Central memory CD8-positive, alpha-beta T cell (primary cell): Measurements from ENCODE around the gene OPCML.

Experiments
- ATAC-seq: fragments of 150-1000 bp; cut with Tn5 transposase; replicated peaks from 2 replicates; pipeline ENCODE4 v1.10.0; 2022; ENCODE audit warnings: mild to moderate bottlenecking, moderate FRiP score, moderate number of reproducible peaks; ENCODE audit not compliant: poor library complexity, severe bottlenecking; ENCODE audit errors: extremely low read depth
- DNase-seq, 2 donors: peaks; one replicate each; pipeline ENCODE4 v3.0.0; 2021; ENCODE audit warnings: low spot score in 2 of 2
- H3K27ac Mint-ChIP-seq: one replicate; pipeline ENCODE4 v1.8.0; 2022; ENCODE audit warnings: low read depth, mild to moderate bottlenecking, moderate library complexity, mixed read lengths
- H3K27me3 Mint-ChIP-seq: one replicate; pipeline ENCODE4 v1.8.0; 2022; ENCODE audit warnings: mixed read lengths
- H3K36me3 Mint-ChIP-seq: one replicate; pipeline ENCODE4 v1.8.0; 2022; ENCODE audit warnings: mild to moderate bottlenecking, moderate library complexity, mixed read lengths; ENCODE audit not compliant: insufficient read depth
- H3K4me1 Mint-ChIP-seq: one replicate; pipeline ENCODE4 v1.8.0; 2022; ENCODE audit warnings: mixed read lengths
- H3K4me3 Mint-ChIP-seq: one replicate; pipeline ENCODE4 v1.8.0; 2022; ENCODE audit warnings: mild to moderate bottlenecking, moderate library complexity, mixed read lengths
- H3K9me3 Mint-ChIP-seq: one replicate; pipeline ENCODE4 v1.8.0; 2022; ENCODE audit warnings: mixed read lengths

The OPCML gene

GRCh38 chr11:133553885-133554740, 21.8 kb upstream of the OPCML start:
- Mint-ChIP-seq H3K36me3 (no peaks in the 10 kb centered on the region), H3K27me3 (no peaks in the 10 kb centered on the region), H3K27ac (no peak overlapping the region), H3K4me3 (no peak overlapping the region), H3K4me1 (no peaks in the 10 kb centered on the region), H3K9me3 (peaks cover 14% of the 10 kb centered on the region)
- DNase-seq: no peak
- ATAC-seq: no peak

- DNase-seq (no peak), ATAC-seq (no peak)
- Mint-ChIP-seq H3K27me3 (no peaks in the 10 kb centered on the region), H3K27ac (no peak overlapping the region), H3K4me1 (no peaks in the 10 kb centered on the region), H3K9me3 (peaks cover 15% of the 10 kb centered on the region), H3K36me3 (no peaks in the 10 kb centered on the region), H3K4me3 (no peak overlapping the region)
Observed at GRCh38 chr11:133552938-133553337, 20.6 kb upstream of the OPCML start.

GRCh38 chr11:133551064-133551463, 18.8 kb upstream of the OPCML start:
- H3K27ac Mint-ChIP-seq: no peak overlapping the region
- H3K9me3 Mint-ChIP-seq: peaks cover 9% of the 10 kb centered on the region
- no peaks in the 10 kb centered on the region for H3K27me3 Mint-ChIP-seq
- DNase-seq (no peak), ATAC-seq (no peak)
- H3K36me3 Mint-ChIP-seq: no peaks in the 10 kb centered on the region
- no peak overlapping the region for H3K4me3 Mint-ChIP-seq
- H3K4me1 Mint-ChIP-seq: no peaks in the 10 kb centered on the region

- Mint-ChIP-seq H3K9me3 (peaks cover 11% of the 10 kb centered on the region), H3K27me3 (no peaks in the 10 kb centered on the region), H3K36me3 (no peaks in the 10 kb centered on the region), H3K4me1 (no peaks in the 10 kb centered on the region), H3K27ac (no peak overlapping the region), H3K4me3 (no peak overlapping the region)
- DNase-seq (no peak), ATAC-seq (no peak)
Observed at GRCh38 chr11:133549826-133550225, 17.5 kb upstream of the OPCML start.

- Mint-ChIP-seq H3K27ac (no peak overlapping the region), H3K36me3 (no peaks in the 10 kb centered on the region), H3K4me3 (no peak overlapping the region), H3K4me1 (no peaks in the 10 kb centered on the region), H3K27me3 (no peaks in the 10 kb centered on the region), H3K9me3 (peaks cover 12% of the 10 kb centered on the region)
- ATAC-seq (no peak), DNase-seq (no peak)
Observed at GRCh38 chr11:133548641-133549040, 16.3 kb upstream of the OPCML start.

- Mint-ChIP-seq H3K27ac (no peak overlapping the region), H3K27me3 (no peaks in the 10 kb centered on the region), H3K9me3 (peaks cover 10% of the 10 kb centered on the region), H3K4me3 (no peak overlapping the region), H3K4me1 (no peaks in the 10 kb centered on the region), H3K36me3 (no peaks in the 10 kb centered on the region)
- DNase-seq (no peak), ATAC-seq (no peak)
Observed at GRCh38 chr11:133547808-133548494, 15.7 kb upstream of the OPCML start.

- no peaks in the 10 kb centered on the region for H3K27me3 Mint-ChIP-seq
- peaks cover 10% of the 10 kb centered on the region for H3K9me3 Mint-ChIP-seq
- no peaks in the 10 kb centered on the region for H3K4me1 Mint-ChIP-seq
- H3K36me3 Mint-ChIP-seq: no peaks in the 10 kb centered on the region
- no peak overlapping the region for H3K4me3 Mint-ChIP-seq
- H3K27ac Mint-ChIP-seq: no peak overlapping the region
- DNase-seq (no peak), ATAC-seq (no peak)
Observed at GRCh38 chr11:133545199-133545803, 13.0 kb upstream of the OPCML start.

GRCh38 chr11:133541720-133542095, 9.4 kb upstream of the OPCML start:
- Mint-ChIP-seq H3K4me3 (no peak overlapping the region), H3K4me1 (no peaks in the 10 kb centered on the region), H3K9me3 (peaks cover 9% of the 10 kb centered on the region), H3K36me3 (no peaks in the 10 kb centered on the region), H3K27ac (no peak overlapping the region), H3K27me3 (no peaks in the 10 kb centered on the region)
- no peak for ATAC-seq
- DNase-seq: no peak

- H3K27ac Mint-ChIP-seq: no peak overlapping the region
- H3K9me3 Mint-ChIP-seq: peaks cover 9% of the 10 kb centered on the region
- no peaks in the 10 kb centered on the region for H3K4me1 Mint-ChIP-seq
- H3K27me3 Mint-ChIP-seq: no peaks in the 10 kb centered on the region
- DNase-seq (no peak), ATAC-seq (no peak)
- no peaks in the 10 kb centered on the region for H3K36me3 Mint-ChIP-seq
- H3K4me3 Mint-ChIP-seq: no peak overlapping the region
Observed at GRCh38 chr11:133541021-133541719, 8.9 kb upstream of the OPCML start.

- DNase-seq: no peak
- no peaks in the 10 kb centered on the region for H3K36me3 Mint-ChIP-seq
- peaks cover 24% of the 10 kb centered on the region for H3K27me3 Mint-ChIP-seq
- H3K27ac Mint-ChIP-seq: no peak overlapping the region
- peaks cover 4% of the 10 kb centered on the region for H3K9me3 Mint-ChIP-seq
- no peaks in the 10 kb centered on the region for H3K4me1 Mint-ChIP-seq
- H3K4me3 Mint-ChIP-seq: no peak overlapping the region
- no peak for ATAC-seq
Observed at GRCh38 chr11:133536198-133536597, 3.9 kb upstream of the OPCML start.

GRCh38 chr11:133533205-133533604, 904 bp upstream of the OPCML start:
- Mint-ChIP-seq H3K27ac (no peak overlapping the region), H3K4me1 (no peaks in the 10 kb centered on the region), H3K36me3 (no peaks in the 10 kb centered on the region), H3K4me3 (no peak overlapping the region), H3K27me3 (peaks cover 54% of the 10 kb centered on the region), H3K9me3 (no peaks in the 10 kb centered on the region)
- DNase-seq (no peak), ATAC-seq (no peak)

- peaks cover 55% of the 10 kb centered on the region for H3K27me3 Mint-ChIP-seq
Observed at GRCh38 chr11:133531458-133531857, 843 bp downstream of the OPCML start.

More at GRCh38 chr11:133531458-133531857, 843 bp downstream of the OPCML start:
- H3K27ac Mint-ChIP-seq: no peak overlapping the region
- no peaks in the 10 kb centered on the region for H3K36me3 Mint-ChIP-seq
- ATAC-seq: no peak
- H3K4me1 Mint-ChIP-seq: no peaks in the 10 kb centered on the region
- no peak for DNase-seq
- H3K4me3 Mint-ChIP-seq: no peak overlapping the region
- no peaks in the 10 kb centered on the region for H3K9me3 Mint-ChIP-seq
